ENCODE data around the gene POC1A. TPM values are rescaled to one million over a fixed set of nuclear protein-coding genes. Genes with fewer than 3 reads are reported as not detected.

POC1A gene
- total and polyA plus RNA-seq, 9 of the 15 experiments (the other 6 are each of a cell fraction or from before 2014, with no cell fraction given) = 7.2 to 17.5 (median 12.1) TPM

Other genes starting within 250 kb of the POC1A start
Only the 7 nearest of the 16 such genes appear.
- 8.2 and 13.0 TPM in 2 replicates for gene DUSP7, start 97.9 kb downstream of the POC1A start, total RNA-seq (2014; rRNA removed)
- gene DUSP7, start 97.9 kb downstream of the POC1A start, total RNA-seq (2014; rRNA removed; fragmentation: Illumina TruSeq; extraction: Trizol) = 3.0 and 3.6 TPM in 2 replicates
- gene DUSP7, start 97.9 kb downstream of the POC1A start, total RNA-seq (2015; rRNA removed; fragmentation: Illumina TruSeq; extraction: Trizol) = 7.6 and 8.5 TPM in 2 replicates
- gene DUSP7, start 97.9 kb downstream of the POC1A start, total RNA-seq (2021) = 15.8 and 16.6 TPM in 2 replicates
- 8.4 and 13.8 TPM in 2 replicates for gene DUSP7, start 97.9 kb downstream of the POC1A start, polyA plus RNA-seq (2011; rRNA removed)
- 11.0 and 11.3 TPM in 2 replicates for gene DUSP7, start 97.9 kb downstream of the POC1A start, polyA plus RNA-seq (2014; fragmentation: Illumina TruSeq; extraction: Trizol)
- under 1 TPM; 0.45 to 0.58 TPM for gene DUSP7, start 97.9 kb downstream of the POC1A start, polyA plus RNA-seq (2014; fragmentation: Nextera tagmentation; extraction: Ambion mirVana)
- 11.8 and 12.6 TPM in 2 replicates for gene DUSP7, start 97.9 kb downstream of the POC1A start, polyA plus RNA-seq (2014; rRNA removed)
- 21.8 and 27.3 TPM in 2 replicates for gene ALAS1, start 43.7 kb upstream of the POC1A start, total RNA-seq (2014; rRNA removed)
- gene ALAS1, start 43.7 kb upstream of the POC1A start, total RNA-seq (2014; rRNA removed; fragmentation: Illumina TruSeq; extraction: Trizol) = 22.7 and 23.8 TPM in 2 replicates
- gene ALAS1, start 43.7 kb upstream of the POC1A start, total RNA-seq (2015; rRNA removed; fragmentation: Illumina TruSeq; extraction: Trizol) = 34.5 and 36.8 TPM in 2 replicates
- gene ALAS1, start 43.7 kb upstream of the POC1A start, total RNA-seq (2021) = 24.3 and 27.6 TPM in 2 replicates
- gene ALAS1, start 43.7 kb upstream of the POC1A start, polyA plus RNA-seq (2011; rRNA removed) = 30.4 and 34.4 TPM in 2 replicates
- gene ALAS1, start 43.7 kb upstream of the POC1A start, polyA plus RNA-seq (2014; fragmentation: Illumina TruSeq; extraction: Trizol) = 39.2 and 41.6 TPM in 2 replicates
- 10 to 100 TPM; 37.8 to 49.5 TPM for gene ALAS1, start 43.7 kb upstream of the POC1A start, polyA plus RNA-seq (2014; fragmentation: Nextera tagmentation; extraction: Ambion mirVana)
- gene ALAS1, start 43.7 kb upstream of the POC1A start, polyA plus RNA-seq (2014; rRNA removed) = 21.4 and 24.4 TPM in 2 replicates
- not detected in 2 replicates for gene TLR9, start 71.2 kb upstream of the POC1A start, total RNA-seq (2014; rRNA removed)
- gene TLR9, start 71.2 kb upstream of the POC1A start, total RNA-seq (2014; rRNA removed; fragmentation: Illumina TruSeq; extraction: Trizol) = not detected in 2 replicates
- not detected in 2 replicates for gene TLR9, start 71.2 kb upstream of the POC1A start, total RNA-seq (2015; rRNA removed; fragmentation: Illumina TruSeq; extraction: Trizol)
- not detected in 2 replicates for gene TLR9, start 71.2 kb upstream of the POC1A start, total RNA-seq (2021)
- not detected in 2 replicates for gene TLR9, start 71.2 kb upstream of the POC1A start, polyA plus RNA-seq (2011; rRNA removed)
- not detected in 2 replicates for gene TLR9, start 71.2 kb upstream of the POC1A start, polyA plus RNA-seq (2014; fragmentation: Illumina TruSeq; extraction: Trizol)
- not detected for gene TLR9, start 71.2 kb upstream of the POC1A start, polyA plus RNA-seq (2014; fragmentation: Nextera tagmentation; extraction: Ambion mirVana)
- gene TLR9, start 71.2 kb upstream of the POC1A start, polyA plus RNA-seq (2014; rRNA removed) = not detected in 2 replicates
- gene TWF2, start 84.7 kb upstream of the POC1A start, total RNA-seq (2014; rRNA removed) = 49.1 and 56.9 TPM in 2 replicates
- gene TWF2, start 84.7 kb upstream of the POC1A start, total RNA-seq (2014; rRNA removed; fragmentation: Illumina TruSeq; extraction: Trizol) = 9.6 and 11.4 TPM in 2 replicates
- 26.8 and 27.0 TPM in 2 replicates for gene TWF2, start 84.7 kb upstream of the POC1A start, total RNA-seq (2015; rRNA removed; fragmentation: Illumina TruSeq; extraction: Trizol)
- 49.1 and 53.6 TPM in 2 replicates for gene TWF2, start 84.7 kb upstream of the POC1A start, total RNA-seq (2021)
- gene TWF2, start 84.7 kb upstream of the POC1A start, polyA plus RNA-seq (2011; rRNA removed) = 35.7 and 47.1 TPM in 2 replicates
- gene TWF2, start 84.7 kb upstream of the POC1A start, polyA plus RNA-seq (2014; fragmentation: Illumina TruSeq; extraction: Trizol) = 29.7 and 43.9 TPM in 2 replicates
- gene TWF2, start 84.7 kb upstream of the POC1A start, polyA plus RNA-seq (2014; fragmentation: Nextera tagmentation; extraction: Ambion mirVana) = 1 to 10 TPM in 1 of 2 experiments, under 1 TPM in 1; 0.11 to 1.7 TPM
- gene TWF2, start 84.7 kb upstream of the POC1A start, polyA plus RNA-seq (2014; rRNA removed) = 59.4 and 61.9 TPM in 2 replicates
- 4.4 and 4.5 TPM in 2 replicates for gene PPM1M, start 91.3 kb upstream of the POC1A start, total RNA-seq (2014; rRNA removed)
- 3.3 TPM in 2 replicates for gene PPM1M, start 91.3 kb upstream of the POC1A start, total RNA-seq (2014; rRNA removed; fragmentation: Illumina TruSeq; extraction: Trizol)
- gene PPM1M, start 91.3 kb upstream of the POC1A start, total RNA-seq (2015; rRNA removed; fragmentation: Illumina TruSeq; extraction: Trizol) = 2.0 and 2.8 TPM in 2 replicates
- 5.0 and 7.0 TPM in 2 replicates for gene PPM1M, start 91.3 kb upstream of the POC1A start, total RNA-seq (2021)
- 9.2 and 9.9 TPM in 2 replicates for gene PPM1M, start 91.3 kb upstream of the POC1A start, polyA plus RNA-seq (2011; rRNA removed)
- 6.5 and 6.6 TPM in 2 replicates for gene PPM1M, start 91.3 kb upstream of the POC1A start, polyA plus RNA-seq (2014; fragmentation: Illumina TruSeq; extraction: Trizol)
- gene PPM1M, start 91.3 kb upstream of the POC1A start, polyA plus RNA-seq (2014; fragmentation: Nextera tagmentation; extraction: Ambion mirVana) = 1 to 10 TPM; 1.4 to 1.5 TPM
- 4.6 and 6.9 TPM in 2 replicates for gene PPM1M, start 91.3 kb upstream of the POC1A start, polyA plus RNA-seq (2014; rRNA removed)
- gene WDR82, start 124.2 kb upstream of the POC1A start, total RNA-seq (2014; rRNA removed) = 22.0 and 29.6 TPM in 2 replicates
- gene WDR82, start 124.2 kb upstream of the POC1A start, total RNA-seq (2014; rRNA removed; fragmentation: Illumina TruSeq; extraction: Trizol) = 37.1 and 41.0 TPM in 2 replicates
- gene WDR82, start 124.2 kb upstream of the POC1A start, total RNA-seq (2015; rRNA removed; fragmentation: Illumina TruSeq; extraction: Trizol) = 36.1 and 39.0 TPM in 2 replicates
- gene WDR82, start 124.2 kb upstream of the POC1A start, total RNA-seq (2021) = 44.4 and 45.9 TPM in 2 replicates
- gene WDR82, start 124.2 kb upstream of the POC1A start, polyA plus RNA-seq (2011; rRNA removed) = 38.0 and 62.9 TPM in 2 replicates
- gene WDR82, start 124.2 kb upstream of the POC1A start, polyA plus RNA-seq (2014; fragmentation: Illumina TruSeq; extraction: Trizol) = 45.3 and 46.2 TPM in 2 replicates
- 1 to 10 TPM; 6.4 to 8.0 TPM for gene WDR82, start 124.2 kb upstream of the POC1A start, polyA plus RNA-seq (2014; fragmentation: Nextera tagmentation; extraction: Ambion mirVana)
- 30.6 and 37.7 TPM in 2 replicates for gene WDR82, start 124.2 kb upstream of the POC1A start, polyA plus RNA-seq (2014; rRNA removed)
- 5.8 and 6.4 TPM in 2 replicates for gene GLYCTK, start 133.4 kb upstream of the POC1A start, total RNA-seq (2014; rRNA removed)
- 1.3 and 1.9 TPM in 2 replicates for gene GLYCTK, start 133.4 kb upstream of the POC1A start, total RNA-seq (2014; rRNA removed; fragmentation: Illumina TruSeq; extraction: Trizol)
- 3.4 and 4.1 TPM in 2 replicates for gene GLYCTK, start 133.4 kb upstream of the POC1A start, total RNA-seq (2015; rRNA removed; fragmentation: Illumina TruSeq; extraction: Trizol)
- 7.3 and 8.3 TPM in 2 replicates for gene GLYCTK, start 133.4 kb upstream of the POC1A start, total RNA-seq (2021)
- gene GLYCTK, start 133.4 kb upstream of the POC1A start, polyA plus RNA-seq (2011; rRNA removed) = 6.0 and 7.1 TPM in 2 replicates
- gene GLYCTK, start 133.4 kb upstream of the POC1A start, polyA plus RNA-seq (2014; fragmentation: Illumina TruSeq; extraction: Trizol) = 3.0 and 4.5 TPM in 2 replicates
- under 1 TPM; 0.18 to 0.55 TPM for gene GLYCTK, start 133.4 kb upstream of the POC1A start, polyA plus RNA-seq (2014; fragmentation: Nextera tagmentation; extraction: Ambion mirVana)
- gene GLYCTK, start 133.4 kb upstream of the POC1A start, polyA plus RNA-seq (2014; rRNA removed) = 9.1 and 9.9 TPM in 2 replicates

All from K562 (cell line).